GM11168 (cell line): ENCODE measurements around the gene SPIN1.

Experiments used
- in situ Hi-C: fragments of 300-500 bp; cut with MboI; formaldehyde crosslinking; loops from one replicate; pipeline ENCODE4 v1.12.0; 2022; ENCODE audit warnings: low sequenced_read_pairs; ENCODE audit not compliant: unreplicated experiment

SPIN1 gene

DNA sequence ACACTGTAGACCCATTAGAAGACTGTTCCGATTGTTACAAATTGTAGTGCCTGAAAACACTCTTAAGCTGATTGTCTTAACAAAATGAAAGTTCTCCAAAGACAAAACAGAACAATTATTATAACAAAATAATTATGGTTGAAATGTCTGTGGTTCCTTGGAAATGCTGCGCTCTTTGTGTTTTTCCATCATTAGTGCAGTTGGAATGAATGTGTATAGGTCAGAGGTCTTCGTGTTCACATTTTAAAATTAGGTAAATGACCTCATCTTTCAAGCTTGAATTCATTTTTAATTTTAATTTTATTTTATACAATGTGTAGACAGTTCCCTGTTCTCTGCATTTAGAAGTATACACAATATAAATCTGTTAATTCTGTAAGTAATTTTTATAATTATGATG is 90.0 kb downstream of the SPIN1 start:
- in situ Hi-C loops, result no loop called here

DNA sequence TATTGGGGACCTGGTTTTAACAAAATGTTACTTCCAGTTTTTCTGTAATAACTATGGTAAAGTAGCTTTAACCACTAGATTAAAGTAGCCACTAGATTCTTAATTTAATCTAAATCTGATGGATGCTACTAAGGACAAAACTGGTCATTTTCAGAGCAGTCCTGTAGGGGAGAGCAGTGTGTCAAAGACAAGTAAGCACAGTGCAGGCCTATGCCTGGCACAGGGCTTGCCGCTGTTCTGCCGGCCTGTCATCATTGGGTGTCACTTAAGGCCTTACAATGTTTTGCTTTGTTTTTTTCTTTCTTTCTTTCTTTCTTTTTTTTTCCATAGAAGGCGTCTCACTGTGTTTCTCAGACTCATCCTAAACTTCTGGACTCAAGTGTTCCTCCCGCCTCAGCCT is 93.7 kb downstream of the SPIN1 start:
- in situ Hi-C loops, result no loop called here

DNA sequence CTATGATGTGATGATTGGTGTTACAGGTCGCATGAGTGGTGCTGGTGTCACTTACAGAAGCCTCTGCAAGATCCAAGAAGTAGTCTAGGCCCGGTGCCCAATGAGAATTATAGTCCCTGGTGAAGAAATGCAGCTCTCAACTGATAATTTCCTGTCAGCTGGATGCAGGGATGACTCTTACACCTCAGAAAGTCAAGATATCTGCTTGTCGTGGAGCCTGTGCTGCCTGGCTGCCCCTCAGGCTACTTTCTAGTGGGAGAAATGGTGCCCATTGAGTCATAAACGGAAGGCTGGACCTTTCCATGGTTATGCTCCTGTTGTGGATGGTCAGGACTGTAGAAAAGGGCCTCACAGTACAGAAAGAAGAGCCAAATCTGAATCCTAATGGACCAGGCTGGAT is 99.9 kb downstream of the SPIN1 start:
- in situ Hi-C loops, result no loop called here

DNA sequence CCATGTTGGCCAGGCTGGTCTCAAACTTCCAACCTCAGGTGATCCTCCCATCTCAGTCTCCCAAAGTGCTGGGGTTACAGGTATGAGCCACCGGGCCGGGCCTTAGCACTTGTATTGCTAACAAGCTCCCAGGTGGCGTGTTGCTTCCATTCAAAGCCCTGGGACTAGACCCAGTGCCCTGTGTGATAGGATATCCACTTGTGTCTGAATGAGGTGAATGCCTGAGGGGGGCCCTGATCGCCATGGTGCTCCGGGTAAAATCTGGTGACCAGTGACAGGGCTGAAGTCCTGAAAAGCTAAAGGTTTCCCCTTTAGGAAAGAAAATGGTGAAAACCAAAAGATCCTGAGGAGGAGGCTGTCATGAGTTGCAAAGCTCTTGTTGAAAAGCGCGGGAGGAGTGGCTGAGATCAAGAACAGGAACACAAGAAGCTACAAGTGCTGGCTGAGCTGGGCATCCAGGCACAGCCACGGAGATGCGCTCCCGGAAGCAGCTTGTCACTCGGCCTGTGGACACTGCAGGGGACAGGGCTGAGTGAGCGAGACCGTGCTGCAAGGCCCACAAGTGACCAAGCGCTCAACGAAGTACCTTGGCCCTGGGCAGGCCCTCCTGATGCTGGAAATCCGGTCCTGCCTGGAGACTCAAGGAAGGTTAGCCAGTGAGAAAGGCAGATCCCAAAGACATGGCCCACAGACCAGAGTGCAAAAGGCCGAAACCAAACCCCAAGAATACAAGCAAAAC is 106.9 kb downstream of the SPIN1 start:
- in situ Hi-C loops, result no loop called here

DNA sequence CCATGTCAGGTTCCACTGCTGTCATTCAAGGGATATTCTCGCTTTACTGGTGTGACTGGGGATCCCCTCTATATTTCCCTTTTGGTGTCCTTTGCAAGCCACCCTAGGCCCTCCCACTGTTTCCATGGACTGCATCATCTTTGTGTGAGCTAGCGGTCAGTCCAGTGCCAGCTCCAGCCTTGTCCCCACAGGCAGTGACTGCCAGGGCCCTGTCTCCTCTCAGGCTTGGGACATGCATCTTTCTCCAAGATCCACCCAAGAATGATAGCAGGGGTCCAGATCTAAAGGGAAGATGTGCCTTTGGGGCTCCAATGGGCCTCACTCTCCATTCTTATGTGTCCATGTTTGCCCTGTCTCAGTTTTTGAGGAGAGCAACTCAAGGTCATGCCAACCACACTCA is 109.0 kb downstream of the SPIN1 start:
- in situ Hi-C loops, result no loop called here

DNA sequence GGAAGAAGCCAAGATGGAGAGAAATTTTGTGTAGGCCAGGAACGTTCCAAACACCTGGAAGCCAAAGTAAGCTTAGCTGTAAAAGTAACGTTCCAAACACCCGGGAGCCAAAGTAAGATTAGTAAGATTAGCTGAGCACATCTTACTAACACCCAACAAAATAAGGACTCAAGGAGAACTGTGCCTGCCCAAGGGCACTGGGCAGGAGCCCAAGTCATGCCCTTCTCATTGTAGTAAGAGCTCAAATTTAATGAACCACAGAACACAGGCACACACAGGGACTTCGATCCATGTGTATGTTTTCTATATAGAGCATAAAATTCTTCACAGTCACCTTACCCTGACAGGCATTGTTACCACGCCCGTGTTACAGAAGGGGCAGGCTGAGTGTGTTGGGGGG is 110.6 kb downstream of the SPIN1 start:
- in situ Hi-C loops, result no loop called here

DNA sequence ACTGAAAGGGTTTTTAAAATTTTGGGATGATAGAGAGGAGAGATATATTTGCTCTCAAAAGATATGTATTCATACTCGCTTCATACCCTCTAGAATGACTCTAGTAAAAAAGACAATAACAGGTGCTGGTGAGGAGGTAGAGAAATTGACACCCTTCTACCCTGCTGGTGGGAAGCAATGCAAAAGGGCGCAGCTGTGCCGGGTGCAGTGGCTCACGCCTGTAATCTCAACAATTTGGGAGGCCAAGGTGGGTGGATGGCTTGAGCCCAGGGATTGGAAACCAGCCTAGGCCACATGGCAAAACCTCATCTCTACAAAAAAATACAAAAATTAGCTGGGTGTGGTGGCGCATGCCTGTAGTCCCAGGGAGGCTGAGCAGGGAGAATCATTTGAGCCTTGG is 112.8 kb downstream of the SPIN1 start:
- in situ Hi-C loops, result no loop called here

DNA sequence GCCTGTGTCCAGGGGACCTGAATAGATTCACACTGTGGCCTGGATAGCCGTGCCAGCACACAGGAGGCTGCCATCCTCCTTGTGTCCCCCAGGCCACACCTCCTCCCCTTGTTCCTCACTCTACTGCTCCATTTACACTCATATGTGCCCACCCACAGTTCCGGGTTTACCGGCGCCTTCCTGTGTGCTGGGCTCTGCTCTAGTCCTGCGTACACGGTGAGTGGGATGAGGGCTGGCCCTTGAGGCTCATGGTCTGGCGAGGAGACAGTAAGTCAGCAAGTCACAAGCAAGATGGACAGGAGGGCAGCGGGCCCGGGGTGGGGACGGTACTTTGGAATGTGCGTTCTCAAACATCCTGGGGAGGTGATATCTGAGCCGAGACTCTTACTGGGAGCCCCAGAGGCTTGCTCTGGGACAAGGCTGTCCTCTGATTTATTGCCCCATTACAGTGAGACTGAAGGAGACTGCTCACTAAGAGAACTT is 114.3 kb downstream of the SPIN1 start:
- in situ Hi-C loops, result no loop called here

DNA sequence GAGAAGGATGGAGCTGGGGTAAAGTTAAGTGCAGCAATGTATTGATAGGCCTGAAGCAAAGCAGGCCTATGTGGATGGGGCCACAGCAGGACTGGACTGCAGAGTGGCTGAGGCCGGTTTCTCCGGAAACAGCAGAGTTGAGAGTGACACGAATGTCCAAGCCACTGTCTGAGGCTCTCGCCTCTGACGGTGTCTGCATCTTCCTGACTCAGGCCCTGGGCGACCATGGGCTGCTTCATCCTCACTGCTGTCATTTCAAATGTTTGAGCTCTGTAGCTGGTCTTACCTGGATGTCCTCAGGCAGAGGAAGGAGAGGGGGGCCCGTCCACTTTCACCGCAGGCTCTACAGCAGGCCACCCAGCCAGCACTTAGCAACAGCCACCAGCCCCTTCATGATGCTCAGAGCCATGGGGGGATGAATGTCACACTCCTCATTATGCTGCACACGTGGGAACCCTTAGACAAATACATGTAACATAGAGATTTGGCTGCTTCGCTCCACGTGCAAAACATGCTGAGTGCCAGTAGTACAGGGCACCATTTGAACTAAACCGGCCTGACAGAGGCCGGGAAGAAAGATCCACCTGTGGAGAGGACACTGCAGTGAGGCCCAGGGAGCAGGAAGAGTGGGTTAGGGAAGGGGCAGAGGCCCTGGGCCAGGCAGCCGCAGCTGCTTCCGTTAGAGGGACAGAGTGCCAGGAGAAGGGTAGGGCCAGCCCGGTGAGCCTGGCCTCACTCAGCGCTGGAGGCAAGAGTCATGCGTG is 115.0 kb downstream of the SPIN1 start:
- in situ Hi-C loops, result no loop called here

DNA sequence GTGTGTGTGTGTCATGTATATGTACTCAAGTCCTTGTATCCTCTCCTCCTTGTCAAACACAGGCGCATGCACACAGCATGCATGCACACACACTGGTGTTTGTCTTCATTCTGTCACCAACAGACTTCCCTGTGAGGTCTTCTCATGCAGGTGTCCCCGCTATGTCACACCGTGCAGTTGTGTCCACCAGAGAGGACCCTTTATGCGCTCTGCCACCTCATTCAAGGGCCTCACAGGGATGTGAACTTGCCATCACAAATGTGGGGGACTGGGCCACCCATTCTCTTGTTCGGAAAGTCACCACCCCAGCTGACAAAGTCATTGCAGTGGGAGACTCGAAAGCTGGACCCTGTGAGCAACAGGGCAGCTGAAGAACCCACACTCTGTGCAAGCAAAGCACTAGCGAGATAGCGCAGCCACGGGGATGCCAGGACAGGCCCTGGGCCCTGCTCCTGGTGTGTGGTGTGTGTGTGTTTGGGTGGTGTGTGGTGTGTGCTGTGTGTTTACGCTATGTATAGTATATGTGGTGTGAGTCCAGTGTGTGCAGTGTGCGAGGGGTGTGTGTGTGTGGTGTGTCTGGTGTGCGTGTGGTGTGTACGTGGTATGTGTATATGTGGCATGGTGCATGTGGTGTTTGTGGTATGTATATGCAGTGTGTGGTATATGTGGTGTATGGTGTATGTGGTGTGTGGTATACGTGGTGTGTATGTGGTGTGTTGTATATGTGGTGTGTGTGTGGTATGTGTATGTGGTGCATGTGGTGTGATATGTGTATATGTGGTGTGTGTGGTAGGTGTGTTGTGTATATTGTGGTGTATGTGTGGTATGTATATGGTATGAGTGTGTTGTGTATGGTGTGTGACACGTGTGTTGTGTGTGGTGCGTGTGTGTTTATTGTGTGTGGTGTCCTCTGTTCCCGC is 115.9 kb downstream of the SPIN1 start:
- in situ Hi-C loops, result no loop called here

DNA sequence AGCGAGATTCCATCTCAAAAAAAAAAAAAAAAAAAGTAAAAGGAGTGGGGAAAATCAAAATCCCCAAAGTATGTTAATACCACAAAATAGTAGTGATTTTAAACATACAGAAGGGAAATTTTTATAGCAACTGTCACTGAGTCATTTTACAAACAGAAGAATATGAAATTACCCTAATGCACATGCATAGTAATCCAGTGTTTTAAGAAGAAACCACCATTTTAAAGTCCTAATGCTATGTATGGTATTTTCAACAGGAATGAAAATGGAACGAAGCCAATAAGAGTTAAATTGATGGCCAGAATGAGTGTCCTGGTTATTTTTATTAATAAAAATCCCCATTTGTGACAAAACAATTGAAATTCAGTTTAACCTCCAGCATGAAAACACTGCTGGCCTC is 120.1 kb downstream of the SPIN1 start:
- in situ Hi-C loops, result no loop called here

DNA sequence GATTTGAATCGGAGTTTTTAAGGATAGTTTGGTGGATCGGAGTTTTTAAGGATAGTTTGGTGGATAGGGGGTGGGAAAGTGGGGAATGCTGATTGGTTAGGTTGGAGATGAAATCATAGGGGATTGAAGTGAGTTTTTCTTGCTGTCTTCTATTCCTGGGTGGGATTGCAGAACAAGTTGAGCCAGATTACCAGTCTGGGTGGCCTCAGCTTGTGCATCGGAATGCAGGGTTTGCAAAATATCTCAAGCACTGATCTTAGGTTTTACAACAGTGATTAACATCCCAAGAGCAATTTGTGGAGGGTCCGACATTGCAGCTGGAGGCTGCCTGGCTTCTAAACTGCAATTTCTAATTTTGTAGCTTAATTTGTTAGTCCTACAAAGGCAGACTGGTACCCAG is 123.7 kb downstream of the SPIN1 start:
- in situ Hi-C loops, result no loop called here

DNA sequence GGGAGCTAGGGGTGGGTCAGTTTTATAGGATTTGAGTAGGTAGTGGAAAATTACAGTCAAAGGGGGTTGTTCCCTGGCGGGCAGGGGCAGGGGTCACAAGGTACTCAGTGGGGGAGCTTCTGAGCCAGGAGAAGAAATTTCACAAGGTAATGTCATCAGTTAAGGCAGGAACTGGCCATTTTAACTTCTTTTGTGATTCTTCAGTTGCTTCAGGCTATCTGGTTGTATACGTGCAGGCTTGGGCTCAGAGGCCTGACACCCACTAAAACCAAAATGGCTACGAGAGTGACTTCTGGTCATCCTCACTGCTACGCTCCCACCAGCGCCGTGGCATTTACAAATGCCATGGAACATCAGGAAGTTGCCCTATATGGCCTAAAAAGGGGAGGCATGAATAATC is 126.0 kb downstream of the SPIN1 start:
- in situ Hi-C loops, result no loop called here

DNA sequence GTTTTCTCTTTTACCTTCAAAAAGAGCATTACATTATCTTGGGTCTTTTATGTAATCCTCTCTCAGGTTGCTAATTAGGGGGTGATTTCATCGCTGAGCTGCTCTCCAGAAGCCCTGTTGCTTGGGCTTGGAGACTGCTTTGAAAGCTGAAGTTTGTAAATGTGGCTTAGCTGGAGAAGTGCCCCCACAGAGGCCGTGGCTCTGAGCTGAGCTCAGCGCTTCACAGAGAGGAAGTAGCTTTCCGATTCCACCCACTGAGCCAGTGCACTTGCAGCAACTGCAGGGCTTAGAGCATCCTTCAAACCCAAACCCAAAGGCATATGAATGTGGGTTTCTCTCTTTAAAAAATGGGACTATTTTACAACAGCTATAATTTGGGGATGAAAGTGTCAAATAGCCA is 133.1 kb downstream of the SPIN1 start:
- in situ Hi-C loops, result no loop called here

DNA sequence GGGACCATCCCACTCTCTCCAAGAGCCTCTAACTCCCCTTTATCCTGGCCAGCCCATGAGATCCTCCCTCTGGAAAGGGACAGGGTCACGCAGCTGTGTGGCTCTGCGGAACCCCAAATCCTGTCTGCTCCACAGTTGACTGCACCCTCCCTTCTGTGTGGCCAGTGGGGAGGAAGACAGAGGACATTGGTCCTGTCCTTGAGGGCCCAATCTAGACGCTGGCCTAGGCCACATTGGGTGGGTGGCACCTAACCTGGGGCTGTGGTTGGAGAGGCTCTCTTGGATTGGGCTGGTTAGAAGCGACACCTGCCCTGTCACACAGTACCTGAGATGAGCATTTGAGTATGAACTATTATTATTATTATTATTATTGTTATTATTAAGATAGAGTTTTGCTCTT is 134.1 kb downstream of the SPIN1 start:
- in situ Hi-C loops, result no loop called here

DNA sequence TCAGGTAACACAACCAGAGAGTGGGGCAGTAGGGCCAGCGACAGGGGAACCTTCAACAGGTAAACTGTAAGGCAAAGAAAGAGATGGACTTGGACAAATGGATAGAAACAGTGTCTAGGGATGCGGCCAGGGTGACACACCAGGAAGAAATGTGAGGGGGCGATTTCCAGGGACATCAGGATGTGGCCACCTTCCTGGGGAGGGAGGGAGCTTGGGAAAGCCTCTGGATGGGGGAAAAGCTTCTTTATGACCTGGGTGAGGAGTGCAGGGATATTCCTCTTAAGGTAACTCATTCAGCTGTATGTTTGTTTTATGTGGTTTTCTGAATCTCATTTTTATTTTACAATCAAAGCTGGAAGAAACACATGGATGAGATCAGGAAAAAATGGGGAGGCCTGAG is 134.8 kb downstream of the SPIN1 start:
- in situ Hi-C loops, result no loop called here

DNA sequence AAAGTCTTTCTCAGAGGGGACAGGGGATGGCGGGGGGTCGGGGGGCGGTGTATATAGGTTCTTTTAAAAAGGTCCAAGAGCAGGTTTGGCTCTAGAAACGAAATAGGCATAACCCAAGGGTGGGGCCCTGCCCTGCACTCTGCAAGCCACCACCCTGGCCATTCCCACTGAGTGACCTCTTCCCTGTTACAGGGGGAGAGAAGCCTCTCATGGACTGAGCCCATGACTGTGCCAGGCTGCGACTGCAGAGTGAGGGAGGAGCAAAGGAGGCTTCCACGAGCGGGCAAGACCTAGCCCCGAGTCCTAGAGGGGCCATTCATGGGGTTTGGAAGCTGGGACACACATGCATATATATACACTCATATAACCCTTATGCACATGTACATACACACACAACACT is 136.7 kb downstream of the SPIN1 start:
- in situ Hi-C loops, result no loop called here

DNA sequence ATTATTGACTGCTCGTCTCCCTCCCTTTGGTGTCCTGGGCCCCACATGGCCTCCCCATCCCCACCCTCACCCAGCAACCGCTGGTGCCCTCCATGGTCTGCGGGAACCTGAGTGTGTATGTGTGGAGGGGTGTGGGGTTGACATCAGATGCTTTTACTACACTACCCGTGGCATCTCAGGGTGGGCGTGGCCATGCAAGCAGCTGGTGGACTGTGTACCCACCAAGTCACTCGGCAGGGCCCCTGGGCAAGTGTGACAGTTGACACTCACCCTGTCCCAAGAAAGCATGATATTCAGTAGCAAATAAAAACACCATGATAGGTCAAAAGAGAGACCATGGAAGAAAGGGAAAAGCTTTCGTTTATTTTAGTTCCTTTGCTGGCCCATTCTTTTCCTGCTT is 139.4 kb downstream of the SPIN1 start:
- in situ Hi-C loops, result no loop called here
